ENCODE results near the gene INPP4B. TPM values are rescaled to one million over a fixed set of nuclear protein-coding genes. Genes with fewer than 3 reads are reported as not detected.

INPP4B gene
- total RNA-seq, 3 donors from 2014 or later, result 15.8 to 113 (median 93.4) TPM

DNA sequence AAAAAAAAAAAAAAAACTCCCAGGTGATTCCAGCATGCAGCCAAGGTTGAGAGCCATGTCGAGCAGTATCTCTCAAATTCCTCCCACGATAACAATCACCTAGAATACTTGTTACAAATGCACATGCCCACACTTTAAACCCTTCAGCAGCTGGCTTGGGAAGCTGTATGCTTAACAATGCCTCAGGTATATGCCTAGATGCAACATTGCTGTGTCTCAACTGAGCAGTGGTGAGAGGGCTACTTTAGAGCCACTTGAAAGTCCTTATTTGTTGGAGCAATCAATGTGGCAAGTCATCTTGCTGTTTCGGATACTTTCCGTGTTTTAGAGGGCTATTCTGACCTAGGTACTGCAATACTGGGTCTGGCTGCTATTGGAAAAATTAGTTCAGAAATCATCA is 487.4 kb downstream of the INPP4B start:
- H3K27ac ChIP-seq, result no peak overlapping the region
- intact Hi-C loops (cut with DNase I; ENCODE audit: low total_unique reads), result loop anchor here (5.0 to 10.0 kb wide), 3 partner anchors 169 to 1486 kb away; partner anchors contain the start of gene INPP4B
- no peaks in the 10 kb centered on the region for H3K9me3 ChIP-seq
- no peaks in the 10 kb centered on the region for H3K4me1 ChIP-seq
- H3K36me3 ChIP-seq, result no peaks in the 10 kb centered on the region
- no peak for DNase-seq (ENCODE audit: low spot score in 2 of 2)
- TF ChIP-seq CTCF (IDR thresholded peaks at IDR 0.05) (no peak), POLR2A (IDR thresholded peaks at IDR 0.05) (no peak), POLR2AphosphoS5 (IDR thresholded peaks at IDR 0.05) (no peak)
- H3K27me3 ChIP-seq, result no peaks in the 10 kb centered on the region
- no peak overlapping the region for H3K4me3 ChIP-seq

DNA sequence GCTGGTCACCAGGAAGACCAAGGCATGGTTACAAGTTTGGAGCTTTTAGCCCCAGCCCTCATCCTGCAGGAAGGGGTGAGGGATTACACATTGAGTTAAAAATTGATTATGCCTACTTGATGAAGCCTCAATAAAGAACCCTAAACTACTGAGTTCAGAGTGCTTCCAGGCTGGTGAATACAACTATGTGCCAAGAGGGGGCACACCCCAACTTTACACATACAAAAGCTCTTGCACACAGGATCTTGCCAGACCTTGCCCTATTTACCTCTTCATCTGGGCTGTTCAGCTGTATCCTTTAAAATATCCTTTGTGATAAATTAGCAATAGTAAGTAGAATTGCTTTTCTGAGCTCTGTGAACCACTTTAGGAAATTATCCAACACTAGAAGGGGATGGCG is 489.3 kb downstream of the INPP4B start:
- H3K36me3 ChIP-seq, result no peaks in the 10 kb centered on the region
- TF ChIP-seq CTCF (IDR thresholded peaks at IDR 0.05) (no peak), POLR2AphosphoS5 (IDR thresholded peaks at IDR 0.05) (no peak), POLR2A (IDR thresholded peaks at IDR 0.05) (no peak)
- H3K4me3 ChIP-seq, result no peak overlapping the region
- H3K9me3 ChIP-seq, result no peaks in the 10 kb centered on the region
- no peaks in the 10 kb centered on the region for H3K27me3 ChIP-seq
- no peak overlapping the region for H3K27ac ChIP-seq
- H3K4me1 ChIP-seq, result no peaks in the 10 kb centered on the region
- intact Hi-C loops (cut with DNase I; ENCODE audit: low total_unique reads), result loop anchor here (5.0 to 10.0 kb wide), 3 partner anchors 170 to 1484 kb away; partner anchors contain the start of gene INPP4B
- no peak for DNase-seq (ENCODE audit: low spot score in 2 of 2)

GRCh38 chr4:142356118-142356759 is 489.9 kb downstream of the INPP4B start:
- intact Hi-C loops (cut with DNase I; ENCODE audit: low total_unique reads), result loop anchor here (5.0 to 10.0 kb wide), 3 partner anchors 171 to 1484 kb away; partner anchors contain the start of gene INPP4B

GRCh38 chr4:142355421-142355930 is 490.6 kb downstream of the INPP4B start:
- no peak overlapping the region for H3K27ac ChIP-seq
- no peaks in the 10 kb centered on the region for H3K36me3 ChIP-seq
- H3K4me1 ChIP-seq, result no peaks in the 10 kb centered on the region
- H3K9me3 ChIP-seq, result no peaks in the 10 kb centered on the region
- DNase-seq (ENCODE audit: low spot score in 2 of 2), result no peak
- H3K27me3 ChIP-seq, result no peaks in the 10 kb centered on the region
- intact Hi-C loops (cut with DNase I; ENCODE audit: low total_unique reads), result loop anchor here (5.0 to 10.0 kb wide), 3 partner anchors 172 to 1483 kb away; partner anchors contain the start of gene INPP4B
- TF ChIP-seq POLR2AphosphoS5 (IDR thresholded peaks at IDR 0.05) (no peak), POLR2A (IDR thresholded peaks at IDR 0.05) (no peak), CTCF (IDR thresholded peaks at IDR 0.05) (no peak)
- H3K4me3 ChIP-seq, result no peak overlapping the region

More at GRCh38 chr4:142356118-142356759, 489.9 kb downstream of the INPP4B start:
- Histone ChIP-seq H3K4me3 (no peak overlapping the region), H3K4me1 (no peaks in the 10 kb centered on the region), H3K27ac (no peak overlapping the region), H3K36me3 (no peaks in the 10 kb centered on the region), H3K27me3 (no peaks in the 10 kb centered on the region), H3K9me3 (no peaks in the 10 kb centered on the region)
- TF ChIP-seq POLR2AphosphoS5 (IDR thresholded peaks at IDR 0.05) (no peak), CTCF (IDR thresholded peaks at IDR 0.05) (no peak), POLR2A (IDR thresholded peaks at IDR 0.05) (no peak)
- DNase-seq (ENCODE audit: low spot score in 2 of 2), result no peak

DNA sequence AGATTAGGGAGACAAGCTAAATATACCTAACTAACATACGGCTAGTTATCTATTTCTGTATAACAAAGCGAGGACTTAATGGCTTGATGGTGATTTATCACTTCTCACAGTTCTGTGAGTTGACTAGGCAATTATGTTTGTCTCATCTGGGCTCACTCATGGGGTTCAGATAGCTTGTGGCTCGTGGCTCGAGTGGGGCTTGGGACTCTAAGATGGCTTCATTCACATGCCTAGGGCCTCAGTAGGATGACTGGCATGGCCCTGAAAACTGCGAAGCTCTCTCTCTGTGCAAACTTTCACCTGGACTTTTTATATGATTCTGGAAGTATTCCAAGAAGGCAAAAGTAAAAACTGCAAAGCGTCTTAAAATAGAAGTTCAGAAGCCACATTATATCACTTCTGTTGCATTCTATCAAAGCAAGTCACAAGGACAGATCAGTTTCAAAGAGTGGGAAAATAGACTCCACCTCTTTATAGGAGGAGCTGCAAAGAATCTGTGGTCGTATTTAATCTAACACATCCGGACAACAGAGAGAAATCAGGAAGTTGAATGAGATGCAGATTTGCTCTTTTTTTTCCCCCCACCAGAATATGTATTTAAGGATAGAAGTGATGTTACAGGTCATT is 491.2 kb downstream of the INPP4B start:
- Histone ChIP-seq H3K4me3 (no peak overlapping the region), H3K4me1 (no peaks in the 10 kb centered on the region), H3K36me3 (no peaks in the 10 kb centered on the region), H3K27ac (no peak overlapping the region), H3K9me3 (no peaks in the 10 kb centered on the region), H3K27me3 (no peaks in the 10 kb centered on the region)
- TF ChIP-seq POLR2AphosphoS5 (IDR thresholded peaks at IDR 0.05), result no peak
- no peak for TF ChIP-seq POLR2A (IDR thresholded peaks at IDR 0.05)
- no peak for TF ChIP-seq CTCF (IDR thresholded peaks at IDR 0.05)
- DNase-seq (ENCODE audit: low spot score in 2 of 2), result no peak
- intact Hi-C loops (cut with DNase I; ENCODE audit: low total_unique reads), result loop anchor here (5.0 to 10.0 kb wide), 3 partner anchors 172 to 1483 kb away; partner anchors contain the start of gene INPP4B

Data from breast epithelium (tissue), 4 donors.